OCI-LY1 (cell line): ENCODE data around the gene MARK2.

Experiments used
- H2AFZ ChIP-seq: fragments of 200-600 bp; sonication (generic), shearing (Covaris generic); 2 replicates; pipeline ENCODE4 v1.6.0; 2014; ENCODE audit warnings: antibody characterized with exemption, mild to moderate bottlenecking, low read length
- H3F3A ChIP-seq: fragments of 200-600 bp; sonication (generic), shearing (Covaris generic); 2 replicates; pipeline ENCODE4 v1.6.0; 2014; ENCODE audit warnings: mild to moderate bottlenecking, antibody characterized with exemption, low read length, moderate library complexity; ENCODE audit not compliant: insufficient read depth
- H3K27ac ChIP-seq: fragments of 200-600 bp; sonication (generic); 2 replicates; pipeline ENCODE4 v1.5.1; 2014; ENCODE audit warnings: low read length, mixed run types, mild to moderate bottlenecking, low read depth; ENCODE audit not compliant: poor library complexity, severe bottlenecking
- H3K27me3 ChIP-seq: fragments of 200-600 bp; sonication (generic); 2 replicates; pipeline ENCODE4 v1.6.0; 2014; ENCODE audit warnings: antibody characterized with exemption, mild to moderate bottlenecking, low read length, moderate library complexity; ENCODE audit not compliant: insufficient read depth
- H3K36me3 ChIP-seq: fragments of 200-600 bp; sonication (generic); 2 replicates; pipeline ENCODE4 v1.6.1; 2014; ENCODE audit warnings: mild to moderate bottlenecking, antibody characterized with exemption, low read length, moderate library complexity, mixed read lengths; ENCODE audit not compliant: insufficient read depth
- H3K4me1 ChIP-seq: fragments of 200-600 bp; sonication (generic); 2 replicates; pipeline ENCODE4 v1.5.1; 2014; ENCODE audit warnings: mild to moderate bottlenecking, low read length, moderate library complexity; ENCODE audit not compliant: insufficient read depth, severe bottlenecking
- H3K4me2 ChIP-seq: fragments of 200-600 bp; sonication (generic), shearing (Covaris generic); 2 replicates; pipeline ENCODE4 v1.6.1; 2014; ENCODE audit warnings: low read length
- H3K4me3 ChIP-seq: fragments of 200-600 bp; sonication (generic); 2 replicates; pipeline ENCODE4 v1.5.1; 2014; ENCODE audit warnings: low read length, low read depth, mild to moderate bottlenecking, mixed read lengths; ENCODE audit not compliant: poor library complexity, severe bottlenecking
- H3K79me2 ChIP-seq: fragments of 200-600 bp; shearing (Covaris generic); 2 replicates; pipeline ENCODE4 v1.6.1; 2016; ENCODE audit warnings: mixed run types, low read length, mixed read lengths; ENCODE audit not compliant: insufficient read depth
- H3K9ac ChIP-seq: fragments of 200-600 bp; sonication (generic), shearing (Covaris generic); 2 replicates; pipeline ENCODE4 v1.6.1; 2014; ENCODE audit warnings: mild to moderate bottlenecking, low read length, mixed read lengths
- H3K9me2 ChIP-seq: fragments of 200-600 bp; sonication (generic), shearing (Covaris generic); 2 replicates; pipeline ENCODE4 v1.6.1; 2014; ENCODE audit warnings: low read depth, mild to moderate bottlenecking, low read length, mixed read lengths
- H3K9me3 ChIP-seq: fragments of 200-600 bp; shearing (Covaris generic); 2 replicates; pipeline ENCODE4 v1.6.1; 2014; ENCODE audit warnings: low read length, mixed read lengths
- H4K20me1 ChIP-seq: fragments of 200-600 bp; sonication (generic), shearing (Covaris generic); 2 replicates; pipeline ENCODE4 v1.6.0; 2016; ENCODE audit warnings: mild to moderate bottlenecking, low read length; ENCODE audit not compliant: insufficient read depth
- EZH2 ChIP-seq: fragments of 200-600 bp; sonication (generic), shearing (Covaris generic); IDR thresholded peaks from 2 replicates; pipeline ENCODE4 v1.8.0; 2017; ENCODE audit warnings: borderline replicate concordance, mixed run types, mild to moderate bottlenecking, antibody characterized with exemption, low read length, moderate library complexity, mixed read lengths
- TF ChIP-seq, protein P1 (sequence below): fragments of 200-600 bp; sonication (generic), shearing (Covaris generic); IDR thresholded peaks from 2 replicates; pipeline ENCODE4 v1.5.1; 2017; ENCODE audit warnings: mild to moderate bottlenecking, antibody characterized with exemption, low read length, moderate library complexity, mixed read lengths

Gene MARK2

DNA sequence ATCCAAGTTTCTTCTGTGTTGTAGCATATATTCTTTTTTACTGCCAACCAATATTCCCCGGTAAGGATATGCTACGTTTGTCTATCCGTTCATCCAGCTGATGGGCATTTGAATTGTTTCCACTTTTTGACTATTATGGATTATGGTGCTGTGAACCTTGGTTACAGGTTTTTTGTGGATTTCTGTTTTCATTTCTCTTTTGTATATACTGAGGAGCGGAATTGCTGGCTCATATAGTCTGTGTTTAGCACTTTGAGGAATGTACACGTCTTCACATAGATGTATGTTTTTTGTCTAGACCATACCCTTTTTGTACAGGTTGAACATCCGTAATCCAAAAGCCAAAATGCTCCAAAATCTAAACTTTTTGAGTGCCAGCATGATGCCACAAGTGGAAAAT lies 54.4 kb downstream of the MARK2 start:
- H3K36me3 ChIP-seq, result peaks cover 47% of the 10 kb centered on the region
- no peak overlapping the region for H3K9ac ChIP-seq
- H3F3A ChIP-seq, result no peaks in the 10 kb centered on the region
- peaks cover 11% of the 10 kb centered on the region for H3K4me1 ChIP-seq
- H2AFZ ChIP-seq, result no peak overlapping the region
- H3K9me3 ChIP-seq, result no peaks in the 10 kb centered on the region
- H4K20me1 ChIP-seq, result no peaks in the 10 kb centered on the region
- H3K27me3 ChIP-seq, result no peaks in the 10 kb centered on the region
- no peak overlapping the region for H3K4me3 ChIP-seq
- no peaks in the 10 kb centered on the region; the same call in 1 of the 2 replicates for H3K79me2 ChIP-seq
- no peak overlapping the region for H3K27ac ChIP-seq
- TF ChIP-seq, protein P1, sequence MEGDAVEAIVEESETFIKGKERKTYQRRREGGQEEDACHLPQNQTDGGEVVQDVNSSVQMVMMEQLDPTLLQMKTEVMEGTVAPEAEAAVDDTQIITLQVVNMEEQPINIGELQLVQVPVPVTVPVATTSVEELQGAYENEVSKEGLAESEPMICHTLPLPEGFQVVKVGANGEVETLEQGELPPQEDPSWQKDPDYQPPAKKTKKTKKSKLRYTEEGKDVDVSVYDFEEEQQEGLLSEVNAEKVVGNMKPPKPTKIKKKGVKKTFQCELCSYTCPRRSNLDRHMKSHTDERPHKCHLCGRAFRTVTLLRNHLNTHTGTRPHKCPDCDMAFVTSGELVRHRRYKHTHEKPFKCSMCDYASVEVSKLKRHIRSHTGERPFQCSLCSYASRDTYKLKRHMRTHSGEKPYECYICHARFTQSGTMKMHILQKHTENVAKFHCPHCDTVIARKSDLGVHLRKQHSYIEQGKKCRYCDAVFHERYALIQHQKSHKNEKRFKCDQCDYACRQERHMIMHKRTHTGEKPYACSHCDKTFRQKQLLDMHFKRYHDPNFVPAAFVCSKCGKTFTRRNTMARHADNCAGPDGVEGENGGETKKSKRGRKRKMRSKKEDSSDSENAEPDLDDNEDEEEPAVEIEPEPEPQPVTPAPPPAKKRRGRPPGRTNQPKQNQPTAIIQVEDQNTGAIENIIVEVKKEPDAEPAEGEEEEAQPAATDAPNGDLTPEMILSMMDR, result no peak
- no peak for TF ChIP-seq EZH2
- H3K9me2 ChIP-seq, result no peaks in the 10 kb centered on the region
- H3K4me2 ChIP-seq, result no peak overlapping the region

GRCh38 chr11:63896071-63896470 lies 57.2 kb downstream of the MARK2 start:
- Histone ChIP-seq H3K4me1 (peaks cover 4% of the 10 kb centered on the region), H4K20me1 (no peaks in the 10 kb centered on the region), H3K9me3 (no peaks in the 10 kb centered on the region), H3F3A (no peaks in the 10 kb centered on the region), H3K79me2 (no peaks in the 10 kb centered on the region; the same call in 1 of the 2 replicates), H3K4me2 (no peak overlapping the region), H3K36me3 (peaks cover 74% of the 10 kb centered on the region), H3K9me2 (no peaks in the 10 kb centered on the region), H3K9ac (no peak overlapping the region), H2AFZ (no peak overlapping the region), H3K27ac (no peak overlapping the region), H3K27me3 (no peaks in the 10 kb centered on the region), H3K4me3 (no peak overlapping the region)
- no peak for TF ChIP-seq EZH2
- TF ChIP-seq, protein P1, result no peak

DNA sequence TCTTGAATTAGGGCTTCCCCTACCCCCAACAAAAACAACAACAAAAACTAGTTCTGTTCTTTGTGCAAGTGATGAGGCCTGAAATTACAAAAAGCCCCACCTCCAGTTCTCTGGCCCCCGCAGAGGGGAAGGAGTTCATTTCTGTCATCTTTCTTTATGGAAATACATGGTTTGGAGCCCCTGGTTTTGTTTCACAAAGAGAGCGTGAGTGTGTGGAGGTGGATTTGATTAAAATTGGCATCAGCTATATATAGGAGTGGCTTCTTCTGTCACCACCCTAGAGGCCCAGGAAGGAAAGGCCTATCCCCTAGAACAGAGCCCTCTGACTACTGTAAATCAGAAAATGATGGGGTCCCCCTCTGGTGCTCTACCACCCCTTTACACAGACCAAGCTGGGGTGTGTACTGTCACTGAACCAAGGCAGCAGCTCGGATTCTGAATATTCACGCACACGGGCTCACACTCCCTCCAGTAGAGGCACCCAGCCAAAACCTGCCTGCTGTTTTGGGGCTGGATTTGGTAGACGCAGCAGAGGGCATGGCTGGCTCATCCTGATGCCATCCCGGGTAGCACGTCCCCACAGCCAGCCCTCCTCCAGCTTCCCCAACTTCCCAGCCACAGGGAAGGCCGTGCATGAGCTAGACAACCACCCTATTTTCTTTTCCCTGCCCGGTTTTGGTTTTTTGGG lies 58.7 kb downstream of the MARK2 start:
- Histone ChIP-seq H2AFZ (no peak overlapping the region), H3K9ac (no peak overlapping the region), H3K27ac (no peak overlapping the region), H3K4me3 (no peak overlapping the region), H3K79me2 (no peaks in the 10 kb centered on the region; the same call in 1 of the 2 replicates), H3K4me2 (no peak overlapping the region), H3K9me2 (no peaks in the 10 kb centered on the region), H4K20me1 (no peaks in the 10 kb centered on the region), H3K4me1 (peaks cover 4% of the 10 kb centered on the region), H3K36me3 (peaks cover 82% of the 10 kb centered on the region), H3K27me3 (no peaks in the 10 kb centered on the region), H3F3A (no peaks in the 10 kb centered on the region), H3K9me3 (no peaks in the 10 kb centered on the region)
- no peak for TF ChIP-seq EZH2
- TF ChIP-seq, protein P1, result no peak
